ENCODE results near the gene RAPGEF1.

- TF ChIP-seq CTCF (IDR thresholded peaks at IDR 0.05) (no peak), EZH2 (IDR thresholded peaks at IDR 0.05) (no peak)
Measured at GRCh38 chr9:131733541-131734061, 6.3 kb downstream of the RAPGEF1 start.
